A549 (cell line): ENCODE data around the gene XAB2. TPM values are rescaled to one million over a fixed set of nuclear protein-coding genes. Genes with fewer than 3 reads are reported as not detected.

Experiments
- ATAC-seq, 2 experiments: fragments of 200-7000 bp in 1 of 2; fragments of >200 bp in 1 of 2; cut with Nextera tagmentation in 1 of 2; cut with Tn5 transposase in 1 of 2; 3 replicates each; pipeline versions ENCODE4 v1.8.0 to v1.9.1; 2018 to 2020; ENCODE audit warnings: mild to moderate bottlenecking in 1 of 2, moderate library complexity in 1 of 2
- CTCF ChIA-PET: fragments of 300-600 bp; sonication (Branson Sonifier 250); formaldehyde crosslinking; extraction: SDS; loops from one replicate; lab custom pipeline; 2021; ENCODE audit warnings: antibody characterized with exemption, inconsistent platforms; lab: Yijun Ruan, JAX
- POLR2A ChIA-PET: fragments of 350-600 bp; formaldehyde crosslinking; extraction: SDS; loops from one replicate; lab custom pipeline; 2021; ENCODE audit warnings: antibody characterized with exemption, inconsistent platforms; lab: Yijun Ruan, JAX
- DNase-seq, 2 experiments: peaks; one replicate each; pipeline versions ENCODE4 v3.0.0 to v3.0.0-alpha.2; 2011 to 2016; ENCODE audit warnings: low read depth in 1 of 2, low spot score in 1 of 2
- FAIRE-seq: peaks from 2 replicates; lab custom pipeline; 2011; peaks lifted over from hg19 to GRCh38; lab: Jason Lieb, UNC
- H3K27ac ChIP-seq, 2 experiments: fragments of >200 bp; sonication (Bioruptor Twin); formaldehyde crosslinking; 3 replicates each; pipeline ENCODE4 v1.5.1; 2016 to 2017
- H3K4me1 ChIP-seq: fragments of >200 bp; sonication (Bioruptor Twin); formaldehyde crosslinking; 3 replicates; pipeline ENCODE4 v1.6.1; 2016
- H3K4me2 ChIP-seq: fragments of >200 bp; sonication (Bioruptor Twin); formaldehyde crosslinking; 3 replicates; pipeline ENCODE4 v1.6.1; 2016
- H3K4me3 ChIP-seq: fragments of >200 bp; sonication (Bioruptor Twin); formaldehyde crosslinking; 3 replicates; pipeline ENCODE4 v1.5.1; 2016
- H3K9me3 ChIP-seq: fragments of >200 bp; sonication (Bioruptor Twin); formaldehyde crosslinking; 3 replicates; pipeline ENCODE4 v1.6.1; 2016
- CBX8 ChIP-seq: fragments of 200-600 bp; sonication (generic); IDR thresholded peaks from 2 replicates; pipeline ENCODE4 v1.6.1; 2016
- CEBPB ChIP-seq, 2 experiments: fragments of >200 bp in 1 of 2; sonication (Bioruptor Twin) in 1 of 2; formaldehyde crosslinking in 1 of 2; IDR thresholded peaks; 2 replicates each; pipeline ENCODE4 v1.6.1; 2012 to 2016
- CHD2 ChIP-seq: fragments of 150-350 bp; IDR thresholded peaks from 2 replicates; pipeline ENCODE4 v1.6.1; 2014; ENCODE audit warnings: low read length; ENCODE audit not compliant: partially characterized antibody
- ESRRA ChIP-seq: fragments of 150-350 bp; IDR thresholded peaks from 2 replicates; pipeline ENCODE4 v1.6.1; 2014; ENCODE audit warnings: mild to moderate bottlenecking, low read length, borderline replicate concordance
- FOSB ChIP-seq: fragments of 250-450 bp; sonication (Bioruptor Pico); IDR thresholded peaks from 2 replicates; pipeline ENCODE4 v1.5.0; 2020; ENCODE audit warnings: mild to moderate bottlenecking, moderate library complexity
- FOSL2 ChIP-seq, 2 experiments: fragments of 450-650 bp in 1 of 2; fragments of >200 bp in 1 of 2; sonication (Bioruptor Twin) in 1 of 2; formaldehyde crosslinking; IDR thresholded peaks; 2 replicates each; pipeline versions ENCODE4 v1.5.0 to v1.6.1; 2016 to 2020; ENCODE audit warnings: mild to moderate bottlenecking in 1 of 2, moderate library complexity in 1 of 2
- HEYL ChIP-seq: fragments of 250-450 bp; sonication (Bioruptor Pico); IDR thresholded peaks from 2 replicates; pipeline ENCODE4 v1.8.0; 2021; ENCODE audit warnings: mild to moderate bottlenecking, moderate library complexity
- KDM1A ChIP-seq: fragments of 200-600 bp; sonication (generic); IDR thresholded peaks from 2 replicates; pipeline ENCODE4 v1.6.1; 2016; ENCODE audit warnings: low read depth, mild to moderate bottlenecking
- KDM5A ChIP-seq: fragments of 200-600 bp; sonication (generic); IDR thresholded peaks from 2 replicates; pipeline ENCODE4 v1.6.1; 2016; ENCODE audit warnings: antibody characterized with exemption, mild to moderate bottlenecking
- NFE2L2 ChIP-seq: fragments of 150-350 bp; conservative IDR thresholded peaks from 2 replicates; pipeline ENCODE4 v1.6.1; 2014; ENCODE audit warnings: low read length
- POLR2A ChIP-seq: IDR thresholded peaks from 2 replicates; pipeline ENCODE4 v1.6.1; 2012; ENCODE audit warnings: mild to moderate bottlenecking, low read length
- RAD21 ChIP-seq, 2 experiments: fragments of >200 bp in 1 of 2; sonication (Bioruptor Twin) in 1 of 2; formaldehyde crosslinking in 1 of 2; IDR thresholded peaks in 1 of 2; conservative IDR thresholded peaks in 1 of 2; 2 replicates in 1 of 2; 3 replicates in 1 of 2; pipeline ENCODE4 v1.6.1; 2012 to 2018; ENCODE audit warnings: inconsistent platforms in 1 of 2
- RARB ChIP-seq: fragments of 250-450 bp; sonication (Bioruptor Pico); IDR thresholded peaks from 2 replicates; pipeline ENCODE4 v1.8.0; 2021; ENCODE audit warnings: mild to moderate bottlenecking, moderate library complexity
- RCOR1 ChIP-seq: fragments of 150-350 bp; IDR thresholded peaks from 2 replicates; pipeline ENCODE4 v1.6.1; 2014; ENCODE audit warnings: antibody characterized with exemption, low read length, low read depth
- RNF2 ChIP-seq: fragments of 200-600 bp; sonication (generic); IDR thresholded peaks from 2 replicates; pipeline ENCODE4 v1.6.1; 2016; ENCODE audit warnings: low read depth, mild to moderate bottlenecking, antibody characterized with exemption, moderate library complexity, borderline replicate concordance
- TFCP2L1 ChIP-seq: fragments of 250-450 bp; sonication (Bioruptor Pico); IDR thresholded peaks from 2 replicates; pipeline ENCODE4 v1.5.0; 2021; ENCODE audit warnings: mild to moderate bottlenecking
- ZC3H11A ChIP-seq: fragments of 450-650 bp; IDR thresholded peaks from 2 replicates; pipeline ENCODE4 v1.6.1; 2014; ENCODE audit warnings: antibody characterized with exemption, mild to moderate bottlenecking
- ZNF302 ChIP-seq: fragments of 250-450 bp; sonication (Bioruptor Pico); IDR thresholded peaks from 2 replicates; pipeline ENCODE4 v1.9.0; 2021; ENCODE audit warnings: inconsistent platforms, mild to moderate bottlenecking, moderate library complexity
- WGBS: methylation state at CpG from one replicate; pipeline ENCODE4 v1.1.6; 2017; ENCODE audit errors: missing lambda C conversion rate; 5-methylcytosine and 5-hydroxymethylcytosine counted together
- polyA plus RNA-seq, 4 experiments: library from polyadenylated mRNA; depleted of rRNA in 3 of 4; stranded (reverse); fragments of >200 nt; fragmentation: RNase III in 1 of 4; extraction: RNeasy Plus Mini Kit Qiagen cat#74134 plus additional on column Dnase treatment in 1 of 4; gene quantifications; 2 replicates in 3 of 4; 3 replicates in 1 of 4; pipeline ENCODE4 v1.2.3, GENCODE V29; 2011 to 2017
- TF ChIP-seq, protein P1 (sequence below): fragments of >200 bp; sonication (Bioruptor Twin); formaldehyde crosslinking; IDR thresholded peaks from 3 replicates; pipeline ENCODE4 v1.5.1; 2016
- TF ChIP-seq, protein P2 (sequence below): fragments of >200 bp; sonication (Bioruptor Twin); formaldehyde crosslinking; IDR thresholded peaks from 3 replicates; pipeline ENCODE4 v1.6.1; 2016
- TF ChIP-seq, protein P3 (sequence below): IDR thresholded peaks from 2 replicates; pipeline ENCODE4 v1.6.1; 2012
- TF ChIP-seq, protein P4 (sequence below): fragments of 450-650 bp; IDR thresholded peaks from 2 replicates; pipeline ENCODE4 v1.6.1; 2014; ENCODE audit warnings: antibody characterized with exemption

The XAB2 gene
- polyA plus RNA-seq, 2 of the 4 experiments (the other 2 are of a cell fraction) = 15.0 to 21.2 TPM

DNA sequence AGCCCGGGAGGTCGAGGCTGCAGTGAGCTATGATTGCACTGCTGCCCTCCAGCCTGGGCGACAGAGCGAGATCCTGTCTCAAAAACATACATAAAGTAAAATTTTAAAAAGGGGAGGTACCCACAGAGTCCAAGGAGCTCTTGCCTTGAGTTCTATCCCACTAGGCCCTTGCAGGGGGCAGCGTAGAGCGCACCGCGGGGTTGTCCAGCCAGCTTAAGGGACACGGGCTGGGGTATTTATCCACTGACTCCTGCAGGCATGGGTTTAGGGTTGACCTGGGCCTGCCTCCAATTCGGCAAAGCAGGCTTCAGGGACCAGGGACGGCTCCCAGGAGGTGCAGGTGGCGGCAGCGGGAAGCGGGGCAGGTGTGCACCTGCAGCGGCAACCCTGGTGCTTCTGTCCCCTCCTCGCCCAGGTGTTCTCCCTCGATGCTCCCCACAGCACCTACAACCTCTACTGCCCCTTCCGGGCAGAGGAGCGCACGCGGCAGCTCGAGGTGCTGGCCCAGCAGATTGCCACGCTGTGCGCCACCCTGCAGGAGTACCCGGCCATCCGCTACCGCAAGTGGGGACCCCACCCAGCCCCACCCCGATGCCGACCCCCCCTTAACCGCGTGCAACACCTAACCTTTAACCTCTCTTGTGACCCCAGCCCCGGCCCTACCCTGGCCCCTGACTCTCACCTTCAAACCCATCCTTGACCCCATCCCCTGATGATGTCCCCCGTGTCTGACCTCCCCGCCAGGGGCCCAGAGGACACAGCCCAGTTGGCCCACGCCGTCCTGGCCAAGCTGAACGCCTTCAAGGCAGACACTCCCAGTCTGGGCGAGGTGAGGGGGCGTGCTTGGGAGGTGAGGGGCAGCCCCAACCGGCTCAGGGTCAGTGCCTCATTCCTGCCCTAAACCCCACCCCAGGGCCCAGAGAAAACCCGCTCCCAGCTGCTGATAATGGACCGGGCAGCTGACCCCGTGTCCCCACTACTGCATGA, 12.2 kb upstream of the XAB2 start:
- H3K27ac ChIP-seq = no peak overlapping the region
- no peak overlapping the region for H3K4me3 ChIP-seq
- DNase-seq (peak in 1 of 2 experiments; percentile 26), FAIRE-seq (no peak), ATAC-seq (0 out of 6 replicates have a peak, but pooled peaks of 1 of the 2 experiments have one; percentile 9)
- ChIA-PET POLR2A (no interaction called here), CTCF (interaction anchor here (0.6 to 1.9 kb wide), 5 partner anchors 10 to 73 kb away, joined by 3 to 9 read pairs (median 5); no protein-coding TSS in a partner anchor)
- no peaks in the 10 kb centered on the region for H3K4me1 ChIP-seq
- H3K4me2 ChIP-seq = no peak overlapping the region
- 88% methylated on average over 29 of the region's 43 CpGs for WGBS
- H3K9me3 ChIP-seq = no peaks in the 10 kb centered on the region
- TF ChIP-seq, protein P1, sequence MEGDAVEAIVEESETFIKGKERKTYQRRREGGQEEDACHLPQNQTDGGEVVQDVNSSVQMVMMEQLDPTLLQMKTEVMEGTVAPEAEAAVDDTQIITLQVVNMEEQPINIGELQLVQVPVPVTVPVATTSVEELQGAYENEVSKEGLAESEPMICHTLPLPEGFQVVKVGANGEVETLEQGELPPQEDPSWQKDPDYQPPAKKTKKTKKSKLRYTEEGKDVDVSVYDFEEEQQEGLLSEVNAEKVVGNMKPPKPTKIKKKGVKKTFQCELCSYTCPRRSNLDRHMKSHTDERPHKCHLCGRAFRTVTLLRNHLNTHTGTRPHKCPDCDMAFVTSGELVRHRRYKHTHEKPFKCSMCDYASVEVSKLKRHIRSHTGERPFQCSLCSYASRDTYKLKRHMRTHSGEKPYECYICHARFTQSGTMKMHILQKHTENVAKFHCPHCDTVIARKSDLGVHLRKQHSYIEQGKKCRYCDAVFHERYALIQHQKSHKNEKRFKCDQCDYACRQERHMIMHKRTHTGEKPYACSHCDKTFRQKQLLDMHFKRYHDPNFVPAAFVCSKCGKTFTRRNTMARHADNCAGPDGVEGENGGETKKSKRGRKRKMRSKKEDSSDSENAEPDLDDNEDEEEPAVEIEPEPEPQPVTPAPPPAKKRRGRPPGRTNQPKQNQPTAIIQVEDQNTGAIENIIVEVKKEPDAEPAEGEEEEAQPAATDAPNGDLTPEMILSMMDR = no peak
- TF ChIP-seq, protein P2, sequence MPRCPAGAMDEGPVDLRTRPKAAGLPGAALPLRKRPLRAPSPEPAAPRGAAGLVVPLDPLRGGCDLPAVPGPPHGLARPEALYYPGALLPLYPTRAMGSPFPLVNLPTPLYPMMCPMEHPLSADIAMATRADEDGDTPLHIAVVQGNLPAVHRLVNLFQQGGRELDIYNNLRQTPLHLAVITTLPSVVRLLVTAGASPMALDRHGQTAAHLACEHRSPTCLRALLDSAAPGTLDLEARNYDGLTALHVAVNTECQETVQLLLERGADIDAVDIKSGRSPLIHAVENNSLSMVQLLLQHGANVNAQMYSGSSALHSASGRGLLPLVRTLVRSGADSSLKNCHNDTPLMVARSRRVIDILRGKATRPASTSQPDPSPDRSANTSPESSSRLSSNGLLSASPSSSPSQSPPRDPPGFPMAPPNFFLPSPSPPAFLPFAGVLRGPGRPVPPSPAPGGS = no peak
- TF ChIP-seq POLR2A (no peak), FOSL2 (IDR thresholded peaks at IDR 0.05) (no peak), FOSL2 (CRISPR knock-in tag; IDR thresholded peaks at IDR 0.05) (no peak), NFE2L2 (no peak), TFCP2L1 (no peak), CBX8 (no peak), KDM5A (no peak), FOSB (CRISPR knock-in tag) (no peak), CEBPB (IDR thresholded peaks at IDR 0.05) (no peak)
- TF ChIP-seq, protein P3, sequence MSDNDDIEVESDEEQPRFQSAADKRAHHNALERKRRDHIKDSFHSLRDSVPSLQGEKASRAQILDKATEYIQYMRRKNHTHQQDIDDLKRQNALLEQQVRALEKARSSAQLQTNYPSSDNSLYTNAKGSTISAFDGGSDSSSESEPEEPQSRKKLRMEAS = no peak
- TF ChIP-seq, protein P4, sequence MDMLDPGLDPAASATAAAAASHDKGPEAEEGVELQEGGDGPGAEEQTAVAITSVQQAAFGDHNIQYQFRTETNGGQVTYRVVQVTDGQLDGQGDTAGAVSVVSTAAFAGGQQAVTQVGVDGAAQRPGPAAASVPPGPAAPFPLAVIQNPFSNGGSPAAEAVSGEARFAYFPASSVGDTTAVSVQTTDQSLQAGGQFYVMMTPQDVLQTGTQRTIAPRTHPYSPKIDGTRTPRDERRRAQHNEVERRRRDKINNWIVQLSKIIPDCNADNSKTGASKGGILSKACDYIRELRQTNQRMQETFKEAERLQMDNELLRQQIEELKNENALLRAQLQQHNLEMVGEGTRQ = no peak

DNA sequence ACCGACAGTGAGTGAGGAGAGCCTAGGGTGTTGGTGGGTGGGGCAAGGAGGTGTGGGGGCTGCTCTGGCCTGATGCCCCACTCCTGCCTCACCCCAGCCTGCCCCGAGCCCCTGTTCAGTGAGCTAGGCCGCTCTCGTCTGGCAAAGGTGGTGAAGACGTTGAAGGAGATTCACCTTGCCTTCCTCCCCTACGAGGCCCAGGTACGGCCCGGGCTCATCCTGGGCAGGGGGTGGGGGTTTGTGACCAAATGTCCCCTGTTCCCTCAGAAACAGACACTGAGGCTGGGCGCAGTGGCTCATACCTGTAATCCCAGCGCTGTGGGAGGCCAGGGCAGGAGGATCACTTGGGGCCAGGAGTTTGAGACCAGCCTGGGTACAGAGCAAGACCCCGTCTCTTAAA, 11.5 kb upstream of the XAB2 start:
- WGBS = 80% methylated on average over 4 of the region's 11 CpGs
- DNase-seq (no peak), FAIRE-seq (no peak), ATAC-seq (no peak)
- POLR2A ChIA-PET = no interaction called here
- Histone ChIP-seq H3K9me3 (no peaks in the 10 kb centered on the region), H3K27ac (no peak overlapping the region), H3K4me1 (no peaks in the 10 kb centered on the region), H3K4me2 (no peak overlapping the region), H3K4me3 (no peak overlapping the region)
- CTCF ChIA-PET = interaction anchor here (1.0 kb wide), 1 partner anchor 72 kb away, joined by 5 read pairs; no protein-coding TSS in a partner anchor
- no peak for TF ChIP-seq ZC3H11A
- TF ChIP-seq, protein P4 = no peak
- TF ChIP-seq RAD21 (conservative IDR thresholded peaks at IDR 0.05 in 1 of 2, IDR thresholded peaks at IDR 0.05 in 1 of 2) = no peak
- TF ChIP-seq HEYL (CRISPR knock-in tag) = no peak
- TF ChIP-seq ESRRA = no peak
- no peak for TF ChIP-seq FOSB (CRISPR knock-in tag)
- no peak for TF ChIP-seq RCOR1
- TF ChIP-seq KDM1A = no peak
- no peak for TF ChIP-seq CBX8
- no peak for TF ChIP-seq ZNF302 (CRISPR knock-in tag)
- no peak for TF ChIP-seq RARB (CRISPR knock-in tag)
- no peak for TF ChIP-seq CHD2
- no peak for TF ChIP-seq RNF2
- TF ChIP-seq POLR2A = no peak
